OCI-LY3 (cell line): ENCODE measurements around the gene CDH15.

Experiments used
- H2AFZ ChIP-seq: fragments of 200-600, 300-600 bp; shearing (Covaris generic); 2 replicates; pipeline ENCODE4 v1.6.0; 2014; ENCODE audit warnings: antibody characterized with exemption, low read depth, low read length
- H3K27ac ChIP-seq: fragments of 200-600, 300-600 bp; sonication (generic); 2 replicates; pipeline ENCODE4 v1.5.1; 2014; ENCODE audit warnings: mild to moderate bottlenecking, low read length, moderate library complexity, mixed read lengths
- H3K27me3 ChIP-seq: fragments of 200-600, 300-600 bp; sonication (generic); 2 replicates; pipeline ENCODE4 v1.6.1; 2014; ENCODE audit warnings: low read depth, low read length, mixed read lengths
- H3K36me3 ChIP-seq: fragments of 200-600, 300-600 bp; sonication (generic); replicated peaks from 2 replicates; pipeline ENCODE3; 2014; ENCODE audit warnings: low read depth, low read length, mixed read lengths
- H3K4me1 ChIP-seq: fragments of 300-600, 200-600 bp; sonication (generic); 2 replicates; pipeline ENCODE4 v1.6.1; 2014; ENCODE audit warnings: low read length, mixed read lengths
- H3K4me2 ChIP-seq: fragments of 200-600, 300-600 bp; sonication (generic); 2 replicates; pipeline ENCODE4 v1.6.1; 2014; ENCODE audit warnings: low read length, mixed read lengths
- H3K4me3 ChIP-seq: fragments of 300-600, 200-600 bp; sonication (generic); 2 replicates; pipeline ENCODE4 v1.5.1; 2014; ENCODE audit warnings: antibody characterized with exemption, mild to moderate bottlenecking, low read length, moderate library complexity
- H3K79me2 ChIP-seq: fragments of 300-600, 200-600 bp; shearing (Covaris generic); 2 replicates; pipeline ENCODE4 v1.6.1; 2014; ENCODE audit warnings: mild to moderate bottlenecking, low read length, mixed read lengths
- H3K9ac ChIP-seq: fragments of 300-600, 200-600 bp; shearing (Covaris generic); 2 replicates; pipeline ENCODE4 v1.6.0; 2014; ENCODE audit warnings: mild to moderate bottlenecking, low read length, moderate library complexity
- H3K9me3 ChIP-seq: fragments of 200-600, 300-600 bp; shearing (Covaris generic); 2 replicates; pipeline ENCODE4 v1.6.1; 2014; ENCODE audit warnings: low read length, mixed read lengths; ENCODE audit not compliant: insufficient read depth
- H4K20me1 ChIP-seq: fragments of 200-600, 300-600 bp; sonication (generic); 2 replicates; pipeline ENCODE4 v1.6.1; 2016; ENCODE audit warnings: low read length, mixed read lengths; ENCODE audit not compliant: insufficient read depth
- CTCF ChIP-seq: fragments of 200-600, 300-600 bp; sonication (generic); IDR thresholded peaks from 2 replicates; pipeline ENCODE4 v1.5.1; 2014; ENCODE audit warnings: antibody characterized with exemption, low read length, low read depth
- EZH2phosphoT487 ChIP-seq: fragments of 200-600 bp; shearing (Covaris generic); IDR thresholded peaks from 2 replicates; pipeline ENCODE4 v1.6.1; 2018; ENCODE audit warnings: antibody characterized with exemption, mixed run types, low read depth

Gene CDH15

GRCh38 chr16:89159850-89160354 is 11.6 kb upstream of the CDH15 start:
- Histone ChIP-seq H3K36me3 (no peaks in the 10 kb centered on the region), H3K79me2 (no peaks in the 10 kb centered on the region), H3K4me3 (no peak overlapping the region), H3K4me2 (no peak overlapping the region), H3K27ac (no peak overlapping the region), H3K4me1 (no peaks in the 10 kb centered on the region), H3K9ac (no peak overlapping the region), H4K20me1 (no peaks in the 10 kb centered on the region), H2AFZ (no peak overlapping the region), H3K27me3 (peaks cover 6% of the 10 kb centered on the region; the same call in 1 of the 2 replicates), H3K9me3 (peaks cover 3% of the 10 kb centered on the region; the same call in 1 of the 2 replicates)
- TF ChIP-seq EZH2phosphoT487 (no peak), CTCF (no peak)

GRCh38 chr16:89160977-89161701 is 10.4 kb upstream of the CDH15 start:
- peaks cover 6% of the 10 kb centered on the region; the same call in 1 of the 2 replicates for H3K27me3 ChIP-seq
- no peaks in the 10 kb centered on the region for H3K79me2 ChIP-seq
- H3K4me2 ChIP-seq: no peak overlapping the region

GRCh38 chr16:89161763-89162713 is 9.5 kb upstream of the CDH15 start:
- TF ChIP-seq CTCF (no peak), EZH2phosphoT487 (no peak)
- no peaks in the 10 kb centered on the region for H4K20me1 ChIP-seq
- peaks cover 2% of the 10 kb centered on the region for H3K4me1 ChIP-seq
- no peak overlapping the region for H3K27ac ChIP-seq
- no peak overlapping the region for H3K9ac ChIP-seq
- H3K79me2 ChIP-seq: no peaks in the 10 kb centered on the region
- no peaks in the 10 kb centered on the region for H3K36me3 ChIP-seq
- no peak overlapping the region for H3K4me2 ChIP-seq
- no peak overlapping the region for H3K4me3 ChIP-seq
- H3K9me3 ChIP-seq: peaks cover 3% of the 10 kb centered on the region; the same call in 1 of the 2 replicates
- peaks cover 6% of the 10 kb centered on the region; the same call in 1 of the 2 replicates for H3K27me3 ChIP-seq
- H2AFZ ChIP-seq: no peak overlapping the region

More at GRCh38 chr16:89160977-89161701, 10.4 kb upstream of the CDH15 start:
- H3K9ac ChIP-seq: no peak overlapping the region
- no peaks in the 10 kb centered on the region for H3K36me3 ChIP-seq
- H3K4me3 ChIP-seq: no peak overlapping the region
- H3K27ac ChIP-seq: no peak overlapping the region
- peaks cover 3% of the 10 kb centered on the region; the same call in 1 of the 2 replicates for H3K9me3 ChIP-seq
- no peak overlapping the region for H2AFZ ChIP-seq
- TF ChIP-seq CTCF (no peak), EZH2phosphoT487 (no peak)
- H4K20me1 ChIP-seq: no peaks in the 10 kb centered on the region
- no peaks in the 10 kb centered on the region for H3K4me1 ChIP-seq

GRCh38 chr16:89163297-89163696 is 8.3 kb upstream of the CDH15 start:
- H3K27me3 ChIP-seq: peaks cover 6% of the 10 kb centered on the region; the same call in 1 of the 2 replicates
- peaks cover 14% of the 10 kb centered on the region for H3K4me1 ChIP-seq
- no peaks in the 10 kb centered on the region for H4K20me1 ChIP-seq
- no peaks in the 10 kb centered on the region for H3K9me3 ChIP-seq
- no peak for TF ChIP-seq EZH2phosphoT487
- TF ChIP-seq CTCF: no peak
- no peak overlapping the region for H3K27ac ChIP-seq
- no peak overlapping the region for H3K4me2 ChIP-seq
- no peaks in the 10 kb centered on the region for H3K36me3 ChIP-seq
- no peaks in the 10 kb centered on the region for H3K79me2 ChIP-seq
- no peak overlapping the region for H3K9ac ChIP-seq
- no peak overlapping the region for H3K4me3 ChIP-seq
- no peak overlapping the region for H2AFZ ChIP-seq
